HepG2 (cell line): ENCODE data around the gene STX4. TPM values are rescaled to one million over a fixed set of nuclear protein-coding genes. Genes with fewer than 3 reads are reported as not detected.
A peak's percentile ranks its signal among the peaks of the same experiment; 100 is the strongest.

Source experiments
- CBX1 ChIP-seq: IDR thresholded peaks from one replicate; pipeline ENCODE4 v1.6.1; 2016; ENCODE audit warnings: antibody characterized with exemption, low read depth
- FIP1L1 ChIP-seq: fragments of 200-400 bp; formaldehyde crosslinking; IDR thresholded peaks from 2 replicates; pipeline ENCODE4 v1.6.1; 2018; ENCODE audit warnings: low read depth, mild to moderate bottlenecking, low read length, moderate library complexity, borderline replicate concordance; ENCODE audit not compliant: insufficient read depth
- HDAC6 ChIP-seq: fragments of 200-600 bp; sonication (generic); IDR thresholded peaks from 2 replicates; pipeline ENCODE4 v1.7.0; 2017; ENCODE audit warnings: mild to moderate bottlenecking, antibody characterized with exemption, low read length, low read depth
- HHEX ChIP-seq: IDR thresholded peaks from 2 replicates; pipeline ENCODE4 v1.6.1; 2016; ENCODE audit warnings: control low read depth
- HNRNPK ChIP-seq: fragments of 200-400 bp; formaldehyde crosslinking; IDR thresholded peaks from 2 replicates; pipeline ENCODE4 v1.6.1; 2018; ENCODE audit warnings: low read length, low read depth, moderate library complexity, mild to moderate bottlenecking; ENCODE audit not compliant: poor library complexity, severe bottlenecking
- HOXA7 ChIP-seq: sonication (generic); formaldehyde crosslinking; IDR thresholded peaks from 2 replicates; pipeline ENCODE4 v1.8.1; 2022; ENCODE audit warnings: mild to moderate bottlenecking, missing genetic modification reagents, moderate library complexity
- MYNN ChIP-seq: sonication (generic); formaldehyde crosslinking; IDR thresholded peaks from 2 replicates; pipeline ENCODE4 v1.4.0; 2020; ENCODE audit warnings: mild to moderate bottlenecking, low read depth, missing genetic modification reagents
- NFIC ChIP-seq: IDR thresholded peaks from 2 replicates; pipeline ENCODE4 v1.6.1; 2012; ENCODE audit warnings: mild to moderate bottlenecking, low read length, inconsistent platforms
- RFX1 ChIP-seq: fragments of 450-650 bp; IDR thresholded peaks from 2 replicates; pipeline ENCODE4 v1.6.1; 2017
- SETDB1 ChIP-seq: sonication (generic); formaldehyde crosslinking; IDR thresholded peaks from 2 replicates; pipeline ENCODE4 v1.5.1; 2020; ENCODE audit warnings: missing genetic modification reagents, mild to moderate bottlenecking, borderline replicate concordance
- SP140L ChIP-seq: sonication (generic); formaldehyde crosslinking; IDR thresholded peaks from 2 replicates; pipeline ENCODE4 v1.4.0; 2020; ENCODE audit warnings: missing genetic modification reagents, borderline replicate concordance
- SP2 ChIP-seq: sonication (generic); formaldehyde crosslinking; IDR thresholded peaks from 2 replicates; pipeline ENCODE4 v1.5.1; 2020; ENCODE audit warnings: mild to moderate bottlenecking, missing genetic modification reagents
- STAT5B ChIP-seq: sonication (generic); formaldehyde crosslinking; IDR thresholded peaks from 2 replicates; pipeline ENCODE4 v1.4.0; 2020; ENCODE audit warnings: missing genetic modification reagents
- TOE1 ChIP-seq: sonication (generic); formaldehyde crosslinking; IDR thresholded peaks from 2 replicates; pipeline ENCODE4 v1.4.0; 2020; ENCODE audit warnings: mild to moderate bottlenecking, missing genetic modification reagents
- ZBTB8A ChIP-seq: sonication (generic); formaldehyde crosslinking; IDR thresholded peaks from 2 replicates; pipeline ENCODE4 v1.4.0; 2020; ENCODE audit warnings: mild to moderate bottlenecking, low read depth, missing genetic modification reagents, borderline replicate concordance
- ZNF136 ChIP-seq: sonication (generic); formaldehyde crosslinking; IDR thresholded peaks from 2 replicates; pipeline ENCODE4 v1.8.1; 2022; ENCODE audit warnings: low read depth, mild to moderate bottlenecking, moderate library complexity, missing genetic modification reagents
- ZNF232 ChIP-seq: sonication (generic); formaldehyde crosslinking; IDR thresholded peaks from 2 replicates; pipeline ENCODE4 v1.4.0; 2020; ENCODE audit warnings: missing genetic modification reagents, borderline replicate concordance
- ZNF253 ChIP-seq: sonication (generic); formaldehyde crosslinking; IDR thresholded peaks from 2 replicates; pipeline ENCODE4 v1.8.0; 2022; ENCODE audit warnings: mild to moderate bottlenecking, missing genetic modification reagents, borderline replicate concordance
- ZNF256 ChIP-seq: sonication (generic); formaldehyde crosslinking; conservative IDR thresholded peaks from 2 replicates; pipeline ENCODE4 v1.4.0; 2020; ENCODE audit warnings: missing genetic modification reagents
- ZNF431 ChIP-seq: sonication (generic); formaldehyde crosslinking; IDR thresholded peaks from 2 replicates; pipeline ENCODE4 v1.9.0; 2022; ENCODE audit warnings: missing genetic modification reagents, low read depth, mild to moderate bottlenecking, borderline replicate concordance
- ZNF841 ChIP-seq: sonication (generic); formaldehyde crosslinking; IDR thresholded peaks from 2 replicates; pipeline ENCODE4 v1.8.1; 2023; ENCODE audit warnings: missing genetic modification reagents, borderline replicate concordance
- ZZZ3 ChIP-seq: sonication (generic); formaldehyde crosslinking; IDR thresholded peaks from 2 replicates; pipeline ENCODE4 v1.4.0; 2020; ENCODE audit warnings: missing genetic modification reagents, mild to moderate bottlenecking, borderline replicate concordance
- polyA plus RNA-seq, 8 experiments: library from polyadenylated mRNA; depleted of rRNA in 3 of 8; stranded (reverse) in 7 of 8; unstranded in 1 of 8; fragments of >200 nt; fragmentation: Illumina TruSeq in 4 of 8; extraction: Trizol in 4 of 8; gene quantifications; 2 replicates each; pipeline versions ENCODE4 v1.2.1 to v1.2.3, GENCODE V29; 2011 to 2016; ENCODE audit warnings: low read depth in 4 of 8, missing spikeins in 1 of 8, mixed read lengths in 1 of 8; ENCODE audit not compliant: insufficient read depth in 1 of 8
- total RNA-seq, 5 experiments: library from RNA; depleted of rRNA; stranded (reverse); fragments of >200 nt; fragmentation: Illumina TruSeq; extraction: Trizol; gene quantifications; 2 replicates each; pipeline ENCODE4 v1.2.3, GENCODE V29; 2016; ENCODE audit warnings: low read depth in 1 of 5
- TF ChIP-seq, protein P1 (sequence below): sonication (generic); formaldehyde crosslinking; IDR thresholded peaks from 2 replicates; pipeline ENCODE4 v1.5.0; 2020; ENCODE audit warnings: mild to moderate bottlenecking, missing genetic modification reagents
- TF ChIP-seq, protein P2 (sequence below): sonication (generic); formaldehyde crosslinking; IDR thresholded peaks from 2 replicates; pipeline ENCODE4 v1.4.0; 2020; ENCODE audit warnings: low read depth, mild to moderate bottlenecking, missing genetic modification reagents
- TF ChIP-seq, protein P3 (sequence below): sonication (generic); formaldehyde crosslinking; IDR thresholded peaks from 2 replicates; pipeline ENCODE4 v1.5.1; 2020; ENCODE audit warnings: mild to moderate bottlenecking, missing genetic modification reagents, moderate library complexity
- TF ChIP-seq, protein P4 (sequence below): sonication (generic); formaldehyde crosslinking; IDR thresholded peaks from 2 replicates; pipeline ENCODE4 v1.4.0; 2020; ENCODE audit warnings: mild to moderate bottlenecking, missing genetic modification reagents

STX4 gene
- total and polyA plus RNA-seq, 2 of the 13 experiments (the other 11 are each of a cell fraction or from before 2014, with no cell fraction given), result 29.2 to 34.6 TPM

DNA sequence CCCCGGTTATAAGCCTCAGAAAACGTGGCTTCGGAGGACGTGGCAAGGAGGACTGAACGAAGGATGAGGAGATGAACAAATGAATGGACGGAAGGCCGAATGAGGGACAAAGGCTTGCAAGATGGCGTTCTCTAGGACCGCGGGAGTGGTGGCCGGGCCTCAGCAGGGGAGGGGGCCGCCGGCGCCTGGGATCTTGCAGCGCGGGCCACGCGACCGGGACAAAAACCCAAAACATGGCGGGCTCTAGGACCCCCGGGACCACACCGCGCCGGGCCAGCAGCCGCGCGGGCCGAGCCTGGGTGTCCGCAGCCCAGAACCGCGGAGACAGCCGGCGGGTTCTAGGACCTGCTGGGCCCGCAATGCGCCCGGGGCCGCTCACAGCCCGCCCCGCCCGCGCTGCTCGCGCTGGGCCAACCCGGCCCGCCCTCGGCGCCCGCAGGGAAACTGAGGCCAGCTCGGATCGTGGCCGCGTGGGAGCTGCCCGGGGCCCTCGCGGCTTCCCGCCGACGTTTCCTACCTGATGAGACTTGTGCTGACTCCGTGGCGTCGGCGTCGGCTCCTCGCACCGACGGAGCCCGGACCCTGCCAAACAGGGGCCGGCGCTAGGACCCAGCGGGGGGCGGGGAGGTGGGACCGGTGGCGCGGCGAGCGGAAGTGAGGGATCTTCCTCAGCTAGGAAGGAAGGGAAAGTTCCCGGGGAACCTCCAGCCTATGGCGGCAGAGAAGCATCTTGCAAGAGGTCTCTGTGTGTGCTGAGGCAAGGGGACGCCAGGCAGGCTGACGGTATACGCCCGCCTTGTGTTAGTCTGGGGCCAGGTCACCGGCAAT is 40.0 kb downstream of the STX4 start (continued):
- TF ChIP-seq FIP1L1, result 0 out of 2 replicates have a peak, but pooled peaks have one; percentile 31
- TF ChIP-seq MYNN (CRISPR knock-in tag), result no peak
- TF ChIP-seq ZBTB8A, result no peak
- TF ChIP-seq, protein P1, sequence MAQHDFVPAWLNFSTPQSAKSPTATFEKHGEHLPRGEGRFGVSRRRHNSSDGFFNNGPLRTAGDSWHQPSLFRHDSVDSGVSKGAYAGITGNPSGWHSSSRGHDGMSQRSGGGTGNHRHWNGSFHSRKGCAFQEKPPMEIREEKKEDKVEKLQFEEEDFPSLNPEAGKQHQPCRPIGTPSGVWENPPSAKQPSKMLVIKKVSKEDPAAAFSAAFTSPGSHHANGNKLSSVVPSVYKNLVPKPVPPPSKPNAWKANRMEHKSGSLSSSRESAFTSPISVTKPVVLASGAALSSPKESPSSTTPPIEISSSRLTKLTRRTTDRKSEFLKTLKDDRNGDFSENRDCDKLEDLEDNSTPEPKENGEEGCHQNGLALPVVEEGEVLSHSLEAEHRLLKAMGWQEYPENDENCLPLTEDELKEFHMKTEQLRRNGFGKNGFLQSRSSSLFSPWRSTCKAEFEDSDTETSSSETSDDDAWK (CRISPR knock-in tag), result no peak
- no peak for TF ChIP-seq ZNF136 (CRISPR knock-in tag)
- no peak for TF ChIP-seq ZNF253 (CRISPR knock-in tag)
- no peak for TF ChIP-seq STAT5B (CRISPR knock-in tag)
- peak; percentile 89; the same call in 1 of the 2 replicates for TF ChIP-seq ZNF256 (CRISPR knock-in tag)
- TF ChIP-seq HHEX (CRISPR knock-in tag), result 0 out of 2 replicates have a peak, but pooled peaks have one; percentile 36
- peak; percentile 89 for TF ChIP-seq HNRNPK
- no peak; the same call in 1 of the 2 replicates for TF ChIP-seq SP140L (CRISPR knock-in tag)
- TF ChIP-seq, protein P2, sequence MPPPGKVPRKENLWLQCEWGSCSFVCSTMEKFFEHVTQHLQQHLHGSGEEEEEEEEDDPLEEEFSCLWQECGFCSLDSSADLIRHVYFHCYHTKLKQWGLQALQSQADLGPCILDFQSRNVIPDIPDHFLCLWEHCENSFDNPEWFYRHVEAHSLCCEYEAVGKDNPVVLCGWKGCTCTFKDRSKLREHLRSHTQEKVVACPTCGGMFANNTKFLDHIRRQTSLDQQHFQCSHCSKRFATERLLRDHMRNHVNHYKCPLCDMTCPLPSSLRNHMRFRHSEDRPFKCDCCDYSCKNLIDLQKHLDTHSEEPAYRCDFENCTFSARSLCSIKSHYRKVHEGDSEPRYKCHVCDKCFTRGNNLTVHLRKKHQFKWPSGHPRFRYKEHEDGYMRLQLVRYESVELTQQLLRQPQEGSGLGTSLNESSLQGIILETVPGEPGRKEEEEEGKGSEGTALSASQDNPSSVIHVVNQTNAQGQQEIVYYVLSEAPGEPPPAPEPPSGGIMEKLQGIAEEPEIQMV (CRISPR knock-in tag), result no peak; the same call in 1 of the 2 replicates
- no peak; the same call in 1 of the 2 replicates for TF ChIP-seq ZZZ3 (CRISPR knock-in tag)
- no peak for TF ChIP-seq NFIC
- no peak for TF ChIP-seq HDAC6
- no peak; the same call in 1 of the 2 replicates for TF ChIP-seq ZNF431 (CRISPR knock-in tag)
- no peak for TF ChIP-seq CBX1
- no peak for TF ChIP-seq RFX1
- TF ChIP-seq ZNF232 (CRISPR knock-in tag), result peak; percentile 82; the same call in 1 of the 2 replicates
- TF ChIP-seq, protein P3, sequence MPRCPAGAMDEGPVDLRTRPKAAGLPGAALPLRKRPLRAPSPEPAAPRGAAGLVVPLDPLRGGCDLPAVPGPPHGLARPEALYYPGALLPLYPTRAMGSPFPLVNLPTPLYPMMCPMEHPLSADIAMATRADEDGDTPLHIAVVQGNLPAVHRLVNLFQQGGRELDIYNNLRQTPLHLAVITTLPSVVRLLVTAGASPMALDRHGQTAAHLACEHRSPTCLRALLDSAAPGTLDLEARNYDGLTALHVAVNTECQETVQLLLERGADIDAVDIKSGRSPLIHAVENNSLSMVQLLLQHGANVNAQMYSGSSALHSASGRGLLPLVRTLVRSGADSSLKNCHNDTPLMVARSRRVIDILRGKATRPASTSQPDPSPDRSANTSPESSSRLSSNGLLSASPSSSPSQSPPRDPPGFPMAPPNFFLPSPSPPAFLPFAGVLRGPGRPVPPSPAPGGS (CRISPR knock-in tag), result peak; percentile 52; the same call in 1 of the 2 replicates
- TF ChIP-seq, protein P4, sequence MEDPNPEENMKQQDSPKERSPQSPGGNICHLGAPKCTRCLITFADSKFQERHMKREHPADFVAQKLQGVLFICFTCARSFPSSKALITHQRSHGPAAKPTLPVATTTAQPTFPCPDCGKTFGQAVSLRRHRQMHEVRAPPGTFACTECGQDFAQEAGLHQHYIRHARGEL (CRISPR knock-in tag), result 0 out of 2 replicates have a peak, but pooled peaks have one; percentile 71
- TF ChIP-seq TOE1 (CRISPR knock-in tag), result no peak
- TF ChIP-seq ZNF841, result no peak
- TF ChIP-seq HOXA7 (CRISPR knock-in tag), result no peak
- TF ChIP-seq SETDB1 (CRISPR knock-in tag), result no peak
- TF ChIP-seq SP2 (CRISPR knock-in tag), result peak; percentile 29; the same call in 1 of the 2 replicates
